Cortex of kidney (tissue), 1 donor: ENCODE data around the gene SLC1A3.
"Not testable (repeated sequence)": the region's sequence is repeated elsewhere in the genome, so short reads cannot be mapped to it uniquely, and the experiment has no call there.

Experiments
- DNase-seq: peaks from one replicate; lab custom pipeline; 2025; lab: John Stamatoyannopoulos, UW

Gene SLC1A3

GRCh38 chr5:36606428-36607113, at the start of gene SLC1A3:
Gene SLC1A3 (plus strand): TSS chr5:36606606. CDS start chr5:36608424, 1,818 bp downstream.
- no peak for DNase-seq

GRCh38 chr5:36558641-36559040, 47.8 kb upstream of the SLC1A3 start:
- no peak for DNase-seq

GRCh38 chr5:36561601-36562000, 44.8 kb upstream of the SLC1A3 start:
- no peak for DNase-seq

- no peak for DNase-seq
Measured at GRCh38 chr5:36569491-36569890, 36.9 kb upstream of the SLC1A3 start.

GRCh38 chr5:36570301-36571095, 35.9 kb upstream of the SLC1A3 start:
- DNase-seq: no peak

DNA sequence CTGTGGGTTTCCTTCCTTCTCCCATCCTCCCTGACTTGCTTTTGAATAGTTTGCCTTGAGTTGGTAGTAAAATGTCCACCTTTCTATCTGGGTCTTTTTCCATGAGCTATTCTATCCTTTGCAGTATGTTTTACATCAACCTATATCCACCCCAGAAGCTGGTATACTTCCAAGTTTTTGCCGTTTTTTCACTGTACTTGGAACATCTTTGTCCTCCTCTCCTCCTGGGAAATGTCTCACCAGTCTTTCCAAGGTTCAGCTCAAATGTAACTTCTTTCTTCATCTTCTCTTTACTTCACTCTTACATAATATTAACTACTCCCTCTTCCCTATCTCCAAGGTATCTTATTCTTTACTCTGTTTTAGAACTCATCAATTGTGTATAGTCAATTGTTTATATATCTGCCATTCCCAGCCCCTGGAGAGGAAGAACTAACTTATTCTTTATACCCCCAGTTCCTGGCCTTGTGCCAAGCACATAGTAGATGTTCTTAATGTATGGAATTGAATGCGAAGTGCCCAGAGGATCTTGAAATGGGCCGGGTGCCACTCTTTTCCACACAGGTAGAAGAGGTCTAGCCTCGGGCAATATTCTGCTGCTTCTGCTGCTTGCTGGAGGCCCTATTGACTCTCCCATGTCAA, 34.9 kb upstream of the SLC1A3 start:
- DNase-seq: no peak

GRCh38 chr5:36573438-36573837, 33.0 kb upstream of the SLC1A3 start:
- DNase-seq: no peak

GRCh38 chr5:36575361-36575781, 31.0 kb upstream of the SLC1A3 start:
- no peak for DNase-seq

GRCh38 chr5:36576721-36577120, 29.7 kb upstream of the SLC1A3 start:
- DNase-seq: no peak

DNA sequence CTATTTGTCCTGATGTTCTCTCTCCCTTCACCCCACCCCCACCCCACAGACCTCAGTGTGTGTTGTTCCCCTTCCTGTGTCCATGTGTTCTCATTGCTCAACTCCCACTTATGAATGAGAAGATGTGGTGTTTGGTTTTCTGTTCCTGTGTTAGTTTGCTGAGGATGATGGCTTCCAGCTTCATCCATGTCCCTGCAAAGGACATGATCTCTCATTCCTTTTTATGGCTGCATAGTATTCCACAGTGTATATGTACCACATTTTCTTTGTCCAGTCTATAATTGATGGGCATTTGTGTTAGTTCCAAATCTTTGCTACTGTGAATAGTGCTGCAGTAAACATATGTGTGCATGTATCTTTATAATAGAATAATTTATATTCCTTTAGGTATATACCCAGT, 26.5 kb upstream of the SLC1A3 start:
- DNase-seq: not testable (repeated sequence)

GRCh38 chr5:36581070-36581469, 25.3 kb upstream of the SLC1A3 start:
- DNase-seq: no peak

DNA sequence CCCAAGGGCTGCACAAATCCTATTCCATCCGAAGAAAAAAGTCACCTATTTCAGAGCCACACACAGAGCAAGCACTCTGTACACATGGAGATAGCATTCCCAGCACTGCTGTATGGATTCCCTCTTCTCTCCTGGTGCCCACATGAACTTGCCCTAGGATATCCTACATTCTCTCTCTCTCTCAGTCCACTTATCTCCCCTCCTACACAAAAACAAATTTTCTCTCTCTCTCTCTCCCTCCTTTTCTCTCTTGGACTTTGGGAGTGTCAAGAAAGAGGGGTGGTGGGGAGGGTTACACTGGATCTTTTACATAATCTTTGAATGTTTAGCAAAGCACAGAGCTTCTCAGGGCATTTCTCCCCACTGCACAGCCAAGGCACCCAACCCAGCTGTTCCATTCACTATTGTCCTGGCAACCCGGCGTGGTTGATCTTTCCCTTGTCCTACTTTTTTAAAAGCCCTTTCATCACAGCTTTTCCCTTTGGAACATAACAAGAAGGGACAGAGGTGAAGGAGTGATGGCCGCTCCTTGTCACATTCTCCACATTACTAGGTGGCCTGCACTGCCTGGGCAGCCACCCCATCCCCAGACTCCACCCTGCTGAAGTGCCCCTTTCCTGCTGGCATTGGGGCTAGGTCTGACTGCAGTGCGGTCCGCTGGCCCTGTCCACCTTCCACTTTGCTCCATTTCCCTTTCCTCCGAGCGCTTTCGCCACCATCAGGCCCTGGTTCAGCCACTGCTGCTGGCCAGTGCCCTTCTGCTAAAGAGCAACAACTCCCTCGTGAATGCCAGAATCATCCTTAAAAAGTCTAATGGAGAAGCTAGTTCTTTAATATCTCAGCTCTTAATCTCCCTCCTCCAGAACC, 22.2 kb upstream of the SLC1A3 start:
- no peak for DNase-seq

DNA sequence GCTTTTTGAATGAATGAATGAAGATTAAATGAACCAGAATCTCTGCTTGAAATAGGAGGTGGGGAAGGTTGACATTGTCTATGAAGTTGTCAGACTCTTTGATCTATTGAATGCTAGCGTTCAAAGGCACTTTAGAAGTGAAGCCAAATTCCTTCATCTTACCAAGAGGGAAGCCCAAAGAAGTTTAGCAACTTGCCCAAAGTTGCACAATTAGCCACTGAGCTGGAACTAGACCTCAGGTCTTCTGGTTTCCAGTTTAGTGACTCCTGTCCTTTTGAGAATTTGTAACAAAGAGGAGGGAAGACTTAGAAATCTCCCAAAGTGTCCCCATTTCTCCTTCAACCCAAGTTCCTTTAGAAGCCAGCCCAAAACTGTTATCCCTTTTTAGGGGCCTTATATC, 20.7 kb upstream of the SLC1A3 start:
- DNase-seq: no peak

GRCh38 chr5:36587354-36587753, 19.1 kb upstream of the SLC1A3 start:
- no peak for DNase-seq

- not testable (repeated sequence) for DNase-seq
Measured at GRCh38 chr5:36589735-36590134, 16.7 kb upstream of the SLC1A3 start.

DNA sequence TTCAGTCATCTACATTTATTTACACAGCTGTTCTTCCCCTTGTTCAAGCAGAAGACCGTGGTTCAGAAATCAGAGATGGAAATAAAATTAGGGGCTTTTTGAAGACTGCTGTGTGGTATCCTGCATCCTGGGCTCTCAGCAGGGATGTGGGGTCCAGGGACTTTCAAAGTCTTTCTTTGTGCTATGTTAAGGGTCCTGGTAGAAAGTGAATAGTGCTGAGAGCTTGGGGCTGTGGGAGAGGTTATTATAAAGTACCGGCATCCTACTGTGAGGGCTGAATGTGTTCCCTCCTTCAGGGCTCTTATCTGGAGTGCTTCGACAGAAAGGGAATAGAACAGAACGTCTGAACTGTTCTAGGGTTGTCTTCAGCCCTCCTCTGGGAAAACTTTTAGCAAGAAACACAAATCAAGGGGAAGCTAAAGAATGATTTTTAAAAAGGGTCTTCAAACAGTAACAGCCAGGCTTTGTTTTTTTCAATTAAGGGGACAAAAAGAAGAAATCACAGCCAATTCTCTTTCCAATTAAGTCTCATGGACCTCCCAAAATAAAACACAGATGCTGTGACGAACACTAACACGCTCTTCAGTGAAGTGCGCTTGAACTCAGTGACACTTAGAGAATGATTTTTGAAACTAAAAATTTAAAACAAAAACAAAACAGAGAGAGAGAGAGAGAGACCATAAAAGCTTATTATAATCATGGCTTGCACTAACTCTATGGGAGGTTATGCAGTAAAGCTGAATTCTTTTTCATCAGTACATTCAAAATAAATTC, 15.7 kb upstream of the SLC1A3 start:
- DNase-seq: no peak

- DNase-seq: no peak
Measured at GRCh38 chr5:36593867-36594266, 12.5 kb upstream of the SLC1A3 start.

GRCh38 chr5:36596247-36596646, 10.2 kb upstream of the SLC1A3 start:
- DNase-seq: no peak

DNA sequence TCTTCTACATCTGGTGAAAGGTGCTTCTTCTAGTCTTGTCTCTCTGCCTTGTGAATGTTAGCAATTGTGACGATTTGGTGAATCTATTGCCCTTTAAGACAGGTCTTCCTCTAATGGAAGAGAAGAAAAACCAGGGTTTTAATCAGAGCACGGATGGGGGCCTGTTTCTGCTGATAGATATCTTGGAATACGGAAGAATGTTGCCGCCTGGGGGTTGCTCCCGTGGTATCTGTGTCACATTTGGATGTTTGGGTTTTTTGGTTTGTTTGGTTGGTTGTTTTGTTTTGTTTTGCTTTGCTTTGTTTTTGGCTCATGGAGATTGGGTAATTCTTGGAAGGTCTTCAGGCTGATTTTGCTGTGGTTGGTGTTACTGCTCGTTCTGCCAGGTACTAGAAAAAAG, 9.7 kb upstream of the SLC1A3 start:
- DNase-seq: no peak

DNA sequence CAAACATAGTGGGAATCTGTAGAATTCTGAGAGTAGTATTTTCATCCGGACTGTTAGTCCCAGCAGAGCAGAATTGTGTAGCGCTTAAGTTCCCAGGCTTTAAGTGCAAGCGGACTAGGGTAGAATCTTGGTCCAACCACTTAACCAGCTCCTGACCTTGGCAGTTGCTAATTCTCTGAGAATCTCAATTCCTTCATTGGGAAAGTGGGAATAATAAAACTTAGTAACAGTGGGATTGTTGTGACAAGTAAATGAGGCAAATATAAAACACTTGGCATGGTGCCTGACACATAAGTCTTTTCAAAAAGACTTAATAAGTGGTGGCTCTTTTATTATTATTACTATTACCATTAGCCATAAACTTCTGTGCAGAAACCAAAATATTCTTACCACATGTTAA, 8.4 kb upstream of the SLC1A3 start:
- DNase-seq: no peak
